ENCODE measurements around the gene IQCH. TPM values are rescaled to one million over a fixed set of nuclear protein-coding genes. Genes with fewer than 3 reads are reported as not detected.

IQCH gene
- total RNA-seq, 1 donor from 2014 or later = 4.5 TPM

DNA sequence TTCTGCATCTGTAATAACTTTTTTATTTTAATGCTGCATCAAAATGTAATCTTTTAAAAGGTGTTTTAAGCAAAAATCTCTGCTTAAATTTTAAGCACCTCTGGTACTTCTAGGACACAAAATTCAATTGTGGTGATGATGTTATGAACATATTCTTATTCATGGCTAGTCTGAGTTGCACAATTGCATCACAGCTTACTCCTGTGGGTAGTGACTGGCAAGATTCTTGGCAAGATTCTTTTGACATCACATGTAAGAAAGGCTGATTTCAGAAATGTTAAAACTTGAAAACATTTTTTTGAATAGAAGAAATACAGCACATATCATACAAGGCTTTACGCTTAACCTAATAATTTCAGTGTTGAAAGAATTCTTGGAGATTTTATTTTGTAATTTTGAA lies 35.7 kb downstream of the IQCH start:
- Mint-ChIP-seq H3K27ac (ENCODE audit: unreplicated experiment) (no peak overlapping the region), H3K4me3 (ENCODE audit: unreplicated experiment) (no peak overlapping the region), H3K9me3 (ENCODE audit: unreplicated experiment) (peaks cover 2% of the 10 kb centered on the region), H3K36me3 (ENCODE audit: unreplicated experiment) (peaks cover 3% of the 10 kb centered on the region), H3K4me1 (ENCODE audit: low read depth, unreplicated experiment) (no peaks in the 10 kb centered on the region), H3K27me3 (ENCODE audit: unreplicated experiment) (no peaks in the 10 kb centered on the region)
- DNase-seq = no peak
- TF ChIP-seq, protein P1, sequence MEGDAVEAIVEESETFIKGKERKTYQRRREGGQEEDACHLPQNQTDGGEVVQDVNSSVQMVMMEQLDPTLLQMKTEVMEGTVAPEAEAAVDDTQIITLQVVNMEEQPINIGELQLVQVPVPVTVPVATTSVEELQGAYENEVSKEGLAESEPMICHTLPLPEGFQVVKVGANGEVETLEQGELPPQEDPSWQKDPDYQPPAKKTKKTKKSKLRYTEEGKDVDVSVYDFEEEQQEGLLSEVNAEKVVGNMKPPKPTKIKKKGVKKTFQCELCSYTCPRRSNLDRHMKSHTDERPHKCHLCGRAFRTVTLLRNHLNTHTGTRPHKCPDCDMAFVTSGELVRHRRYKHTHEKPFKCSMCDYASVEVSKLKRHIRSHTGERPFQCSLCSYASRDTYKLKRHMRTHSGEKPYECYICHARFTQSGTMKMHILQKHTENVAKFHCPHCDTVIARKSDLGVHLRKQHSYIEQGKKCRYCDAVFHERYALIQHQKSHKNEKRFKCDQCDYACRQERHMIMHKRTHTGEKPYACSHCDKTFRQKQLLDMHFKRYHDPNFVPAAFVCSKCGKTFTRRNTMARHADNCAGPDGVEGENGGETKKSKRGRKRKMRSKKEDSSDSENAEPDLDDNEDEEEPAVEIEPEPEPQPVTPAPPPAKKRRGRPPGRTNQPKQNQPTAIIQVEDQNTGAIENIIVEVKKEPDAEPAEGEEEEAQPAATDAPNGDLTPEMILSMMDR (IDR thresholded peaks at IDR 0.05; ENCODE audit: partially characterized antibody, unreplicated experiment) = no peak

DNA sequence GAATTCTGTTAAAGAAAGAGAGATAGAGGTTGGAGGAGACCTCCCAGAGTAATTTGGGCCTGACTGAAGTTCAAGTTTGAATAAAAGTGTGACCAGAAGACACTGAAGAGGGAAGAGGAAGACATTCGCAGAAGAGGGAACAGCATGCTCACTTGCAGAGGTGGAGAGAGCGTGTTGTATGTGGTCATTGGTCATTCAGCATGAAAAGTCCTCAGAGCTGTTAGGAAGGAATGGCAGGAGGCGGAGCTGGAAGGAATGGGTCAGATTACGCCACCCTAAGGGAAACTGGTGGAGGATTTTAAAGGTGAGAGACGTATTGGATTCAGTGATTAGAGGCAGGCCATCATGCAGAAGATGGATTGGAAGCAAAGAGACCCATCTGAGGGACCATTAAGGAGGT lies 41.6 kb downstream of the IQCH start:
- Mint-ChIP-seq H3K27ac (ENCODE audit: unreplicated experiment) (no peak overlapping the region), H3K4me3 (ENCODE audit: unreplicated experiment) (no peak overlapping the region), H3K9me3 (ENCODE audit: unreplicated experiment) (no peaks in the 10 kb centered on the region), H3K36me3 (ENCODE audit: unreplicated experiment) (no peaks in the 10 kb centered on the region), H3K4me1 (ENCODE audit: low read depth, unreplicated experiment) (no peaks in the 10 kb centered on the region), H3K27me3 (ENCODE audit: unreplicated experiment) (no peaks in the 10 kb centered on the region)
- DNase-seq = no peak
- TF ChIP-seq, protein P1 (IDR thresholded peaks at IDR 0.05; ENCODE audit: partially characterized antibody, unreplicated experiment) = no peak

DNA sequence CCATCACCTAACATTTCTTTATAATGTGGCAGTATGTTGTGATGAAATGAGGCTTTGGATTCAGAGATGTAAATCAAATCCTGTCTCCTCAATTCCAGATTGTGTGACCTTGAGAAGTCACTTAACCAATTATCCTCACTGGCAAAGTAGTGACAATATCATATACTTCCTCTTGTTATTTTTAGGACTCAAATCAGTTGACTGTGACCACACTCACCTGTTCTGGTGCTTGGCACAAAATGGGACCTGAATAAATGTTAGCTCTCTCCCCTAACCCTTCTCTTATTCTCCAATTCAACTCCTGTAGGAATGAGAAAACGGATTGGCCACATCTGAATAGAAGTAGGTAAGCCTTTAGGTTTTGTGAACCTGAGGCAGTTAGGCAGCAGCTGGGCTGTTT lies 42.1 kb downstream of the IQCH start:
- Mint-ChIP-seq H3K9me3 (ENCODE audit: unreplicated experiment) (no peaks in the 10 kb centered on the region), H3K27me3 (ENCODE audit: unreplicated experiment) (no peaks in the 10 kb centered on the region), H3K36me3 (ENCODE audit: unreplicated experiment) (no peaks in the 10 kb centered on the region), H3K4me1 (ENCODE audit: low read depth, unreplicated experiment) (no peaks in the 10 kb centered on the region), H3K4me3 (ENCODE audit: unreplicated experiment) (no peak overlapping the region), H3K27ac (ENCODE audit: unreplicated experiment) (no peak overlapping the region)
- DNase-seq = no peak
- TF ChIP-seq, protein P1 (IDR thresholded peaks at IDR 0.05; ENCODE audit: partially characterized antibody, unreplicated experiment) = no peak

DNA sequence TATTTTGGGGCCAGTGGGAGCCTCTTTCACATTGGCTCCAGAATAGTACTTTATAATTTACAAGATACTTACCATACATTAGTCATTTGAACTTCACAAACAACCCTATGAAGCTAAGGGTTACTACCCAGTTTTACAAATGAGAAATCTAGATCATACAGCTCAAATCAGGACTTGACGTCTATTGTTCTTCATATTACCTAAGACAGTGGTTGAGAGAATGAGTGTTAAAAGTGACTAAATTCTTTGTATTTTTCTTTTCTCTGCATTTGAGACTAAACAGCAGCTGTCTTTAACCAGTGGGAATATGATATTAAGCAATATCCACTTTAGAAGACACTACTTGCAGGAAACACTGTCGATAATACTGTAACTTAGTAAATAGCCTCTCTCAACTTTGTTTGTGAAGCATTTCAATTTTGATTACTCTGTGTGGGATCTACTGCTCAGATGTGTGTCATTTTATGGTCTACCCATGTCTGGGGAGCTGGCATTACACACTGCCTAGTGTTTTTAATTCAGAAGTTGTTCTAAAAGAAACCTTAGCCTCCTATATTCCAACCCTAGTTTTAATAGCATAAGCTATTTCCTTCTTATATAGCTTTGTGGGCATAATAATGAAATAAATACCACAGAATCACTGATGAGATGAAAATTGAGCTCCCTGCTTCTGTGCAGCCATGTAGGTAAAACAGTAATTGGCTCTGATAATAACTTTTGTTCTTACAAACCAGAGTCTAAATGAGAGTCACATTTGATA lies 45.9 kb downstream of the IQCH start:
- Mint-ChIP-seq H3K36me3 (ENCODE audit: unreplicated experiment) (no peaks in the 10 kb centered on the region), H3K27ac (ENCODE audit: unreplicated experiment) (no peak overlapping the region), H3K4me3 (ENCODE audit: unreplicated experiment) (no peak overlapping the region), H3K4me1 (ENCODE audit: low read depth, unreplicated experiment) (no peaks in the 10 kb centered on the region), H3K27me3 (ENCODE audit: unreplicated experiment) (no peaks in the 10 kb centered on the region), H3K9me3 (ENCODE audit: unreplicated experiment) (no peaks in the 10 kb centered on the region)
- no peak for DNase-seq
- TF ChIP-seq, protein P1 (IDR thresholded peaks at IDR 0.05; ENCODE audit: partially characterized antibody, unreplicated experiment) = no peak

DNA sequence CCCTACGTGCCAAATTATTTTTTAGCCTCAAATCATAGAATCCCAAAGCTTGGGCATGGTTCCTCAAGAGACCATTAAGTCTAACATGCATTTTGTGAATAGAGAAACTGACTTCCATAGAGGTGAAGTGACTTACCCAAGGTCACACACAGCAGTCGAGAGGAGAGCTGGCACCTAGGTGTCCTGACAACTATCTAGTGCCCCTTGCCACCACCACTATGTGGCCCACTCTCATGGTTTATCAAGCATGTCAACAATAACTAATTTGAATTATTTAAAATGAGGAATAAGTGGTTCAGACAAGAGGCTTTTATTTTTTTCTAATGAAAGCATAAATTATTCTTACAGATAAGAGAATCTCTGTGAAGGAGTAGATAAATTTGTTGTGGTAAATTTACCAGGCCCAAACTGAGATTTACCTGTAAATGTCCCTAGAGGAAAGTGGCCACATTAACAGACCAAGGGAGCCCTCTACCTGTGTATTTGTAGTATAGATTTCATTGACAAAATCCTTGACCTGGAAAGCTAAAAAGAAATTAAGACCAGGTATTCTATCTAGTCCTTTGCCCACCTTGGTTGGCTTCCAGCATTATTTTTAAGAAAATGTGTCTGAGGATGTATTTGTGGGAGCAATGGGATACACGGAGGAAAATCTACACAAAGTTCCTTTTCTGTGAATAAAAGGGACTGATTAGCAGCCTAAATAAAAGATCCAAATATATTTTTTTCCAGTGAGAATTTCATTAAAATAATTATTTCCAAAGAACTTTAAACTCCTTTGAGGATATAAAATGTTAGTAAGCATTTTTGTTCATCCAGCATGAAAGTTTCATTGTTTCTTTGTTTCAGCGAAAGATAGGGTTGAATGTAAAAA lies 49.1 kb downstream of the IQCH start:
- Mint-ChIP-seq H3K27ac (ENCODE audit: unreplicated experiment) (no peak overlapping the region), H3K4me1 (ENCODE audit: low read depth, unreplicated experiment) (no peaks in the 10 kb centered on the region), H3K27me3 (ENCODE audit: unreplicated experiment) (no peaks in the 10 kb centered on the region), H3K36me3 (ENCODE audit: unreplicated experiment) (no peaks in the 10 kb centered on the region), H3K4me3 (ENCODE audit: unreplicated experiment) (no peak overlapping the region), H3K9me3 (ENCODE audit: unreplicated experiment) (no peaks in the 10 kb centered on the region)
- DNase-seq = no peak
- TF ChIP-seq, protein P1 (IDR thresholded peaks at IDR 0.05; ENCODE audit: partially characterized antibody, unreplicated experiment) = peak; percentile 16
